ENCODE measurements around the gene VPS16.

DNA sequence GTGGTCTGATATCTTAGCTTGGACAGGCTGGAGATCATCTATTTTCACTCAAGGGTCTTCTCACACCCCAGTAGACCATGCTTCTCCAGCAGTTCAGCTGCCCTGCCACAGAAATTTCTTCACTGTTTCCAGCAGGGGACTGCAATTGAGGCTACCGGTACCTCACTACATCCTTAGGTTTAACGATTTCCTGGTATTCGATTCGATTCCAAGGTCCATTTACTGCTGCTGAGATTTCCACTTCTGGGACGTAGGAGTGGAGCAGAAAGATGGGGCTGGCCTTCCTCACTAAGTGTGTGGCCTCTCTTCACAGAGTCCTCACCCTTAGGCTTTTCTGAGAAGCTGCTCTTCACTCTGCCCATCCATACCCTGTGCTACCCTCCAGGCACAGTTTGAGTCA, 6.2 kb downstream of the VPS16 start:
- TF ChIP-seq POLR2AphosphoS5 (IDR thresholded peaks at IDR 0.05; ENCODE audit: borderline replicate concordance, low read depth, low read length) (no peak), EZH2 (IDR thresholded peaks at IDR 0.05) (no peak)
